PFSK-1 (cell line): ENCODE measurements around the gene IKBKE.

Source experiments
- FOXP2 ChIP-seq: optimal IDR thresholded peaks from 2 replicates; pipeline ENCODE3; 2011; ENCODE audit warnings: borderline replicate concordance, control low read depth, inconsistent platforms; ENCODE audit not compliant: insufficient read depth; ENCODE audit errors: extremely low read length, extremely low read depth
- POLR2AphosphoS5 ChIP-seq: IDR thresholded peaks from 2 replicates; pipeline ENCODE4 v1.6.1; 2012; ENCODE audit warnings: low read depth, mild to moderate bottlenecking, control low read depth, low read length, moderate library complexity
- REST ChIP-seq, 2 experiments: IDR thresholded peaks; 2 replicates each; pipeline versions ENCODE4 v1.6.1 to v1.8.0; 2011 to 2012; ENCODE audit warnings: low read depth in 2 of 2, low read length in 2 of 2, control low read depth in 1 of 2, inconsistent platforms in 1 of 2, mild to moderate bottlenecking in 1 of 2, moderate library complexity in 1 of 2; ENCODE audit not compliant: insufficient read depth in 1 of 2
- SIN3A ChIP-seq: IDR thresholded peaks from 2 replicates; pipeline ENCODE4 v1.6.1; 2012; ENCODE audit warnings: mild to moderate bottlenecking, low read length, moderate library complexity, borderline replicate concordance; ENCODE audit not compliant: insufficient read depth
- TAF1 ChIP-seq: IDR thresholded peaks from 2 replicates; pipeline ENCODE4 v1.6.1; 2012; ENCODE audit warnings: low read length, control low read depth, borderline replicate concordance; ENCODE audit not compliant: insufficient read depth

- TF ChIP-seq SIN3A (no peak), REST (IDR thresholded peaks at IDR 0.05; ENCODE audit: insufficient read depth in 1 of 2, low read depth in 2 of 2, low read length in 2 of 2) (no peak), POLR2AphosphoS5 (no peak), TAF1 (no peak), FOXP2 (no peak)
These were observed 31.1 kb upstream of the IKBKE start for GRCh38 chr1:206439205-206439604.
